ENCODE results near the gene ARSI.

ARSI gene

DNA sequence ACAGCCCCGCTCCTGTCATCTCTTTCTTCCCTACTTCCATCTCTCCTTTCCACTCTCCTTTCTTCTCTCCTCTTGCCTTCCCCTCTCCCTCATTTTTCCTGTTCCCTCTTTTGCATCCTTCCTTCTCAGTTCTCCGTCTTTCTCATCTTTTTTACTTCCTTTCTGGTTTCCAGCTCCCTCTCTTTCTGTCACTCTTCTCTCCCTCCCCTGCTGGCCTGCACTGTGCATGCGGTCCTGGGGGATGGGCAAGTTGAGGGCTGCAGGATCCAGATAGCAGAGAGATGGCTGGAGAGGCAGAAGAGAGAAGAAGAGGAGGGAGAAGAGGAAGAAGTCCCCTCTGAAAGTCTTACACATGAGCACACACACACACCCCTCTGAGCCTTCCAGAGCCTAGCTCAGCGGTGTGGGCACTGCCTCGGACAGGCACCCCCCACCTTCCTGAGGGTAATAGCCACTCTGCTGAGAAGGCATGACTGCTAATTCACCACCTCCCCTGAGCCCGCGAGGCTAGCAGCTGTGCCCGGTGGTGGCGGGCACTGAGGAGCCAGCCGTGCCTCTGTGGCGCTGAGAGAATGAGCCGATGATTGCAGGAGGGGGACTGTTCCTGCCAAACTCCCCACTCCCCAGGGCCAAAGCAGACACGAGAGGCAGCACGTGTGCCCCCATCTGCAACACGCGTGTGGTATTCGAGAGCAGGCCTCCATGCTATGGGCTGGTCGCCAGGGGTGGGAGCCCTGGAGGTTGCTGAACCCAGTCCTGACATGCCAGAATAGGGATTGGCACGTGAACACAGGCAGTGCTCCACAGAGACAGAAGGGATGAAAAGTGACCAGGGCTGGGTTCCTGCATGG is 9.4 kb downstream of the ARSI start:
- DNase-seq (ENCODE audit: low spot score) = no peak
- TF ChIP-seq, protein P1, sequence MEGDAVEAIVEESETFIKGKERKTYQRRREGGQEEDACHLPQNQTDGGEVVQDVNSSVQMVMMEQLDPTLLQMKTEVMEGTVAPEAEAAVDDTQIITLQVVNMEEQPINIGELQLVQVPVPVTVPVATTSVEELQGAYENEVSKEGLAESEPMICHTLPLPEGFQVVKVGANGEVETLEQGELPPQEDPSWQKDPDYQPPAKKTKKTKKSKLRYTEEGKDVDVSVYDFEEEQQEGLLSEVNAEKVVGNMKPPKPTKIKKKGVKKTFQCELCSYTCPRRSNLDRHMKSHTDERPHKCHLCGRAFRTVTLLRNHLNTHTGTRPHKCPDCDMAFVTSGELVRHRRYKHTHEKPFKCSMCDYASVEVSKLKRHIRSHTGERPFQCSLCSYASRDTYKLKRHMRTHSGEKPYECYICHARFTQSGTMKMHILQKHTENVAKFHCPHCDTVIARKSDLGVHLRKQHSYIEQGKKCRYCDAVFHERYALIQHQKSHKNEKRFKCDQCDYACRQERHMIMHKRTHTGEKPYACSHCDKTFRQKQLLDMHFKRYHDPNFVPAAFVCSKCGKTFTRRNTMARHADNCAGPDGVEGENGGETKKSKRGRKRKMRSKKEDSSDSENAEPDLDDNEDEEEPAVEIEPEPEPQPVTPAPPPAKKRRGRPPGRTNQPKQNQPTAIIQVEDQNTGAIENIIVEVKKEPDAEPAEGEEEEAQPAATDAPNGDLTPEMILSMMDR (IDR thresholded peaks at IDR 0.05; ENCODE audit: extremely low read depth, missing control alignments) = no peak

DNA sequence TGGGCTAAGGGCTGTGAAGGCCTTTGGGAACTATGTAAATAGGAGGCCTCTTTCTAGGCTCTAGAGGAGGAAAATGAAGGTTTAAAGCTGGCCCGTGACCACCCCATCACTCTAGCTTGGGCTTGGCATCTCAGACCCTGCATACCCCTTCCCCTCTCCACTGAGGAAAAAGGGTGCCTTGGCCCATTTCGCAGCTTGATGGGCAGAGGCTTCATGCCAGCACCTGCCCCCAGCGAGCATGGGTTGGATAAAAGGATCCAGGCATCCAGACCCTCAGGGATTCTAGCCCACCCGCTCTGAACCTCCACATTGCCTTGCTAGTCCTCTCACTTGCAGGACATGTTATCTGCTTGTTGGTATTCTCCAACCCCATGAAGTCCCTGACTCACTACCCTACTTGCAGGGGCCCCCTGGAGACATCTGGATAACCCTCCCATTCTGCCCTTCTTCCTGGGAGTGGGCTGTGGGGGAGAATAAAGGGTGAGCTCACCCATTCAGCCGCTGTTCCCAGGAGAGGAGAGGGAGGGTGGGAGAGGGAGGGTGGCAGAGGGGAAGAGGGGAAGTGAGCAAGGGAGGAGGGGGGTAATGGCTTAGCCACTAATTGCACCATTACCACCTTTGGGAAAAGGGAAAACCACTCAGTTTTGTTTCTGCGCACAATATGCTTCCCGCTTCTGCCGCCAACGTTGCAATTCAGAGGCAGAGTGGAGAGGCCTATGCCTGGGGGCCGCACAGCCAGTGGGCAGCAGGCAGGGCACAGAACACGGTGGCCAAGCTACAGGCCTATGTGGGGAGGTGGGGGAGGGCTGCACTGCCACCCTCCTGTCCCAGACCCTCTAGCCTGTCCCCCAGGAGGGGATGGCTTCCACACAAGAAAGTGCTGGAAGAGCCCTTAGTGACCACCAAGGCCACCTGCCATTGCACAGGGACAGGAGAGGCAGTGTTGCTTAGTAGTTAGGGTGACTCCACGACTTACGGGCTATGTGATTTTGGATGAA is 11.0 kb downstream of the ARSI start:
- TF ChIP-seq, protein P1 (IDR thresholded peaks at IDR 0.05; ENCODE audit: extremely low read depth, missing control alignments) = no peak
- no peak for DNase-seq (ENCODE audit: low spot score)

DNA sequence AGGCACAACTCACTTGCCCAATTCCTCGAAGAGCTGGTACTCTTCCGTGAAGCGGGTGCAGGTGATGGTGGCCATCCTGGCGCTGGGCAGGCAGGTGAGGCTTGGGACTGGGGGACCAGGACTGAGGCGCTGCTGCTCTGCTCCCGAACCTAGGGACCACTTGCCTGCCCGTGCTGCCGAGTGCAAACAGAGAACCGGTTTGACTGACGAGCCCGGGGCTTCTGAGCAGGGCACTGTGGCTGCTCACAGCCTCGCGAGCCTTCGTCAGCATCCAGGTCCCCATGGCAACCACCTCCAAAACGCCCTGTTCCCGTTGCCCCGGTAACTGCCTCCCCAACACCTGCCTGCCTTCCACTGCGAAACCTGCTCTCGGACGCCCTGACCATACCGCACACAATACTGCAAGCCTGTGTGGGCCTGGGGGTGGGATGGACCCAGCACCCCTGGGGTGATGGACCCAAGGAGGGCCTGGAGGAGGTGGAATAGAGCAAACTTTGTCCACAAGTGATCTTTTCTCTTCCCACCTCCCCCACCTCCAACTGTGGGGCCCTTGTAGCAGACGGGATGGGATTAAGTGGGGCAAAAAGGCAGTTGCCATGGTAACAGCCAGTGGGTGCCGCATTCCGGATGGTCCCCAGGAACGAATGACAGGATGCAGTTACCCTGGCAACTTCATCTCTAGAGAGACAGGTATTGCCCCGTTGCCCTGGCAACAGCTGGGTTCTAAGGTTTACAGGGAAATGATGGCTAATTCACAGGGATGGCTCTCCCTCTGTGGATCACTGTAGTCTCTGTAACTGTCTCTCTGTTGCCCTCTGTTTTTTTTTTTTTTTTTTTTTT is 12.9 kb downstream of the ARSI start, which contains the start of gene CAMK2A:
CAMK2A (minus strand) TSS at position 223 of the 840 bp plus-strand sequence; CDS start at position 75, 148 bp downstream.
- DNase-seq (ENCODE audit: low spot score) = no peak
- TF ChIP-seq, protein P1 (IDR thresholded peaks at IDR 0.05; ENCODE audit: extremely low read depth, missing control alignments) = no peak

DNA sequence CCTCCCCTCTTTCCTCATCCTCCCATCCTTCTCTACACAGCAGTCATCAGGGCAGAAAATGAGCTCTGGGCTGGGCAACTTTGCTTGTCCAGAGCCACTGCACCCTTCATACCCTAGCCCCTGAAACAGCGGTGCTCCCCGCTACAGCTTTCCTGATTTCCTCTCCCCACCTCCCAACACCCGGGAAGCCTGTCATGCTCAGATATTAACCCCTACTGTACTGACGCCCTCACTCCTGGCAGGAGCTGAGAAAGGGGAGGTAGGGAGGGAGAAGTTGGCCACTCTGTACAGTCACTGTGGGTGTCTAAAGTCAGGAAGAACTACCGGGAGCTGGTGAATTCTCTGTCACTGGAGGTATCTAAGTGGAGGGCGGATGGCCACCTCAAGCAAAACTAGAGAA is 13.9 kb downstream of the ARSI start:
- TF ChIP-seq, protein P1 (IDR thresholded peaks at IDR 0.05; ENCODE audit: extremely low read depth, missing control alignments) = no peak
- no peak for DNase-seq (ENCODE audit: low spot score)

DNA sequence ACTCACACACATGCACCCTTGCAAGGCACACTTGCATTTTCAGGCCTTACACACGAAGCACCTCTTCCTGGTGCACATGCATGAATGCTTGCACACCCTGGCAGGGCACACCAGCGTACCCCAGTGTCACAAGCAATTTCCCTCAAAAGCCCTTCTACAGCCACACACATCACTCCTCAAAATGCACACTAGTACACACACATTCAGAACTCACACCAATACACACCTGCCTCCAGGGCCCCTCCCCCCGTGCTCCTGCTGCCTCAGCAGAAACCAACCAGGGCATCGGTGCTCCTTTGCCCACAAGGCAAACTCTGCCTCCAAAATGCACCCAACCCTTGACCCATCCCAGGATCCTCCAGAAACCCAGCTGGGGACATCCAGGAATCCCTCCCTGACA is 14.3 kb downstream of the ARSI start:
- TF ChIP-seq, protein P1 (IDR thresholded peaks at IDR 0.05; ENCODE audit: extremely low read depth, missing control alignments) = no peak
- no peak for DNase-seq (ENCODE audit: low spot score)

DNA sequence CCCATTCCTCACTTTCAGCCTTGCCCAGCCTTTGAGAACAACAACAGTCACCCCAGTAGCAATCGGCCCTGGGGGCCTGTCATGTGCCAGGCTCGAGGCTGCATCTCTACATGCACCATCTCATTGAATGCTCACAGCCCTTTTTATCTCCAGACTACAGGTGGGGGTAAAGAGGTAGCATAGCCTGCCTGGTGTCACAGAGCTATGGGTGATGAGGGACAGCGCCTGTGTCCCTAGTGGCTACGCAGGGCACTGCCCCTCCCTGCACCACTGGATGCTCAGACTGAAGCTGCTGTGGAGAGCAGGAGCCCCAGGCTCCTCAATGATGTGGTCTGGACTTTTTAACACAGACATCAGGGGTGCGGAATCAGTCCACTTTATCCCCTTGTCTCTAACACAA is 15.9 kb downstream of the ARSI start:
- DNase-seq (ENCODE audit: low spot score) = no peak
- TF ChIP-seq, protein P1 (IDR thresholded peaks at IDR 0.05; ENCODE audit: extremely low read depth, missing control alignments) = no peak

All from GM20000 (cell line).